GM18520 (cell line): ENCODE results near the gene MAP2K6.

Experiments used
- ATAC-seq: cut with Tn5 transposase; IDR thresholded peaks from one replicate; pipeline ENCODE4 v1.9.1; 2021; ENCODE audit not compliant: unreplicated experiment

Gene MAP2K6

DNA sequence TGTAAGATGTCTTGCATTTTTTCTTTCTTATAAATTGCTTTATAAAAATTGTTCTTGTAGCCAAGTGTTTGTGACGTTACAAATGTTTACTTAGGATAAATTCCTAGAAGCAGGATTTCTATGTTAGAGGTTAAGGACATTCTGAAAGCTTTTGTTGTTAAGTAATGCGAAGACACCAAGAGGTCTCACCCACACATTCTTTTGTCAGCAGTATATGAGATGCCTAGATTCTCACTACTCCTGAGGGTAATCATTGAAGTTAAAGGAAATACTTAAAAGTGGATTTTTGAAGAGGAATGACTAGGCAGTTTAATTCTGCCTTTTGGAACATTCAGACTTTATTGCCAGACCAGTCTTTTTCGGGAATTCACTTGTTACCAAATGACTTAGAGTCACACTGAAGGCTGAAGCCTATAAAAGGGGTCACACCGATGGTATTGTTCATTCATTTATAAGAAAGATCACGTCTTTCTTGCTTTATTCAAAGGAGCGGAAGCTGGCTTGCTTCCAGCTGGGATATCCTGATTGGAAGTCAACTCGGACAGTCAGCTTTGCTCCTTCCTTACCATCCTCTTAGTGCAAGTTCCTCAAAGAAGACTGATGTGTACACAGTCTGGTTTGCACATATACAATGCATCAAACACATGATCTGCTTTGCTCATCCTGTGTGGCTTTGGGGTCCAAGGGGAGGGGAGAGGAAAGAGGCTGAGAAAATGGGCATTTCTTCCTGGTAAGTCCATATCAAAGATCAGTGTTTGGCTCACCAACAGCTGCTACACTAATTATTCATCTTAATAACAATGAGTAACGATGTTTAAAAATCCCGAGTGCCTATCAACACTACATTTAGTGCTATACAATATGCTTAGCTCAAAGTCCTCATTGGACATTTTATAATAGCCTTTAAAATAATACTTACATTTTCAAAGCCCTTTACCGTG is 160.0 kb downstream of the MAP2K6 start:
- no peak for ATAC-seq

GRCh38 chr17:69575346-69575761 is 160.9 kb downstream of the MAP2K6 start:
- no peak for ATAC-seq

- ATAC-seq: no peak
Observed at GRCh38 chr17:69577098-69577497, 162.6 kb downstream of the MAP2K6 start.

GRCh38 chr17:69578385-69578936 is 164.0 kb downstream of the MAP2K6 start:
- ATAC-seq: no peak

- ATAC-seq: no peak
Observed at GRCh38 chr17:69579961-69580677, 165.6 kb downstream of the MAP2K6 start.

GRCh38 chr17:69581061-69581961 is 166.8 kb downstream of the MAP2K6 start:
- peak; percentile 38 for ATAC-seq

DNA sequence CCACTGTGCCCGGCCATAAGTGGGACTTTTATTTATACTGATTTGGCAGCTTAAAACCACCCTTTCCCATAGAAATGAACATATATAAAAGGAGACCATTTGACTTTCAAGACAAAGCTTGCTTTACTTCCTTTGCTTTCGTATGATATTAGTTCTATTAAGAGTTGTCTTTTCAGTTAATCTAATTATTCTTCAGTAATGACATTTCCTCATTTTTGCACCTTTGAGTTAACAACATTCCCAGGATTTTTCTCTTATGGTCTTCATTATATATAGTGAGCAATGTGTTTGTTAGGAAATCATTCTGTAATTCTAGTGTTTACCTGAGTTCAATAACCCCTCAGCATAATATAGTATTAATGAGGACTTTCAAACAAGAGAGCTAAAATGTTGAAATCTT is 173.8 kb downstream of the MAP2K6 start:
- ATAC-seq: no peak

GRCh38 chr17:69588827-69589239 is 174.3 kb downstream of the MAP2K6 start:
- ATAC-seq: no peak

GRCh38 chr17:69590671-69591070 is 176.2 kb downstream of the MAP2K6 start:
- ATAC-seq: no peak

GRCh38 chr17:69592692-69593350 is 178.3 kb downstream of the MAP2K6 start:
- no peak for ATAC-seq

DNA sequence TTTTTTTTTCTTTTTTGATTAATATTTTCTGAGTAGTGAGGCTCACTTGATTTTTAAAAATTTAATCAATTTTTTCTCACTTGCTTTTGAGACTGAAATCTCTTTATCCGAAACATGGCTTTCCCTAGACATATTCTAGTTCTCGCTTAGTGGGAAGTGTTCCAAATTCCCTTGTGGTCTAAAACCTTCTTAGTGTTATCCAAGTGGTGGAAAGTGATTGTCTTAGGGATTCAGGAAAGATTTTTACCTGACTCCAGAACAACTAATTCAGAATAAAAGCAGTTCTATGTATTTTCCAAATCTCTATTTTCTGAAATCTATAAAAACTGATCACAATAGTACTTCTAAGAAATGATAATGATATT is 178.8 kb downstream of the MAP2K6 start:
- ATAC-seq: no peak

GRCh38 chr17:69593716-69594115 is 179.2 kb downstream of the MAP2K6 start:
- ATAC-seq: no peak

DNA sequence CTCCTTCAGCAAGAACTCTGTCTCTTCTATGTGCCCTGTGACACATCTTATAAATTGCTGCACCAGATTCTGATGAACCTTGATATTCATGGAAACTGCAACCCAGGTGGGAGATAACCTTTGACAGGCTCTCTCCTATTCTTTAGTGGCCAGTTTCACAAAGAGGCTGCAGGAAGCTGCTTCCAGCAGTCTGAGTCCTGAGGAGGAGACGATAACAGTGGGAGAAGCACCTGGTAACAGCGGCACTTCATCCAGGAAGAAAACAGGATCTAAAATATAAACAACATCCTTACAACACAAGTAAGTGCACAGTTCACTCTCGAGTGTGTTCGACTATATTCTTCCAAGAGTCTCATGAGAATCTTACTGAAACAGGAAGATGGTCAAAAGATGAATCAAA is 180.1 kb downstream of the MAP2K6 start:
- no peak for ATAC-seq

DNA sequence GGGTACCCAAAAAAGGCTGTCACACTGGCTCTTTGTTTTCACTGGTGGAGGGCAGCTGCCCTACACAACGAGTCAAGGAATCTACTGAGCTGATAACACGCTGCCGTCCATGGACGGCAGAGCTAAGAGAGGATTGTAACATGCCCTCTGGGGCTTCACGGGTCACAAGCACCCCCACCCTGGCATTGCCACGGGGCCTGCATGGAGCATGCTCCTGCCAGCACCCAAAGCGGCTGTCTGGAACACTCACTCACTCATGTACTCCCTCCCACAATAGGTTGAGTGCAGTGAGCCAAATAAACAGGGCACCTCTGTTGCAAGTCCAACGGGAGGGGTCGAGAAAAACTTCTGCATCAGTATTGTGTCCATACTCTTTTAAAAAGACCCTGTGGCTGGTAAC is 181.6 kb downstream of the MAP2K6 start:
- ATAC-seq: no peak

DNA sequence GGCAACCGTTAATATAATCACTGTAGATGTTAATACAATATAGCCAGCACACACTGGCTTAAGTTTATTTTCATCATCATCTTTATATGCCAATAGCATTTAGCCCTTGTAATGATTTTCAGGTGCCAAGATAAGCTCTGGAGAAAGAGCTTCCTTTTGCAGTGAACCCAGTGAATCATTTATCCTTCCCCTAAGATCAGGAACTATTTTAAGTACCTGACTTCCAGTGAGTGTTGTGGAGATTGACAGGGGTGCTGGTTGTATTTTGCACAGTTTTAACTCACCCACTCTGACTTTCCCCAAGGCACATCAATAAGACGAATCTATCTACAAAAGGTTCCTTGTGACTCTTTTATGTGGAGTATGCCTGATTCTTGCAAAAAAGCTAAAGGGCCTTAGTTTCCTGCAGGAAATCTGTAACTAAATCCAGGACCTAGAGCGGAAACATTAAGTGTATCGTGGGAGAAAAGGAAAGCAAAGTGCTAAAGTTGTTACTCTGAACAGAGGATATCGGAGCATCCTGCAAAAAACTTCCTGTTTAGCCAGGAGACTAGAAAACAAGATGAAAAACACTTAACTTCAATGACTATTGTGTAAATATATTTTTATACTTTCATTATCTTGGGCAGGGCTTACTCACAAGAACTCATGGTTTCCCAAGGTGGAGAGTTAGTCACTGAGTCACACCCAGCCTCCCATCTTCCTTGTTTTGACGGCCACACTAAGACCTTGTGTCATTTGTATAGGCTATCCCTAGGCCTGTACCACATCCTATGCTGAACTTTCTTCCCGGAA is 183.6 kb downstream of the MAP2K6 start:
- no peak for ATAC-seq

- no peak for ATAC-seq
Observed at GRCh38 chr17:69602972-69603371, 188.5 kb downstream of the MAP2K6 start.
